K562 (cell line): ENCODE data around the gene NBDY. TPM values are rescaled to one million over a fixed set of nuclear protein-coding genes. Genes with fewer than 3 reads are reported as not detected.

Experiments used
- ATAC-seq: fragments of 200-7000 bp; cut with Tn5 transposase; 3 replicates; pipeline ENCODE4 v1.9.1; 2020; ENCODE audit warnings: moderate library complexity
- BruUV-seq: library from RNA; stranded (reverse); fragments of 400-500 nt; replicated peaks from 2 replicates; lab custom pipeline; 2021; lab: Mats Ljungman, UMichigan
- CTCF ChIA-PET: fragments of 300-600 bp; formaldehyde crosslinking; extraction: SDS; loops from one replicate; lab custom pipeline; 2021; ENCODE audit warnings: low intra/inter-chr PET ratio; lab: Yijun Ruan, JAX
- POLR2A ChIA-PET: fragments of 300-600, 350-650 bp; sonication (Branson Sonifier 250); formaldehyde crosslinking; extraction: SDS; loops from one replicate; lab custom pipeline; 2021; ENCODE audit warnings: antibody characterized with exemption, inconsistent platforms; lab: Yijun Ruan, JAX
- DNase-seq, 4 experiments: peaks; one replicate each; pipeline versions ENCODE4 v3.0.0 to v3.0.0-alpha.2; 2011 to 2018; ENCODE audit warnings: low spot score in 3 of 4, mixed read lengths in 3 of 4; ENCODE audit errors: extremely low read depth in 1 of 4
- FAIRE-seq: peaks from 2 replicates; lab custom pipeline; 2011; peaks lifted over from hg19 to GRCh38; lab: Jason Lieb, UNC
- H2AFZ ChIP-seq: 2 replicates; pipeline ENCODE4 v1.6.0; 2011; ENCODE audit warnings: low read depth, low read length, control low read depth, inconsistent platforms
- H3K27ac ChIP-seq: fragments of 200-600 bp; 3 replicates; pipeline ENCODE4 v1.8.0; 2011; ENCODE audit warnings: low read depth, mild to moderate bottlenecking, control low read depth, inconsistent platforms, low read length, moderate library complexity, mixed read lengths; ENCODE audit errors: extremely low read depth
- H3K27me3 ChIP-seq, 2 experiments: fragments of 300-600 bp in 1 of 2; 2 replicates in 1 of 2; 3 replicates in 1 of 2; pipeline versions ENCODE4 v1.6.0 to v1.8.0; 2011; ENCODE audit warnings: inconsistent platforms in 2 of 2, low read length in 2 of 2, mild to moderate bottlenecking in 1 of 2, mixed read lengths in 1 of 2, moderate library complexity in 1 of 2; ENCODE audit not compliant: control insufficient read depth in 2 of 2, insufficient read depth in 2 of 2
- H3K36me3 ChIP-seq: fragments of 300-600 bp; 3 replicates; pipeline ENCODE4 v1.8.0; 2011; ENCODE audit warnings: mild to moderate bottlenecking, low read length, inconsistent platforms; ENCODE audit not compliant: control insufficient read depth, insufficient read depth
- H3K4me1 ChIP-seq, 2 experiments: fragments of 200-600 bp in 1 of 2; replicated peaks in 1 of 2; 2 replicates in 1 of 2; 3 replicates in 1 of 2; pipeline versions ENCODE4 v1.5.1 to v1.8.0; 2011; ENCODE audit warnings: inconsistent platforms in 2 of 2, low read length in 2 of 2, mild to moderate bottlenecking in 1 of 2, mixed read lengths in 1 of 2, moderate library complexity in 1 of 2; ENCODE audit not compliant: control insufficient read depth in 2 of 2, insufficient read depth in 2 of 2
- H3K4me2 ChIP-seq: 2 replicates; pipeline ENCODE4 v1.6.1; 2011; ENCODE audit warnings: low read length, control low read depth, inconsistent platforms, mixed read lengths; ENCODE audit not compliant: insufficient read depth
- H3K4me3 ChIP-seq: fragments of 200-600 bp; sonication (generic), shearing (Covaris generic); 2 replicates; pipeline ENCODE4 v1.5.1; 2016; ENCODE audit warnings: control low read depth, inconsistent platforms
- H3K79me2 ChIP-seq: fragments of 200-600 bp; 3 replicates; pipeline ENCODE4 v1.8.0; 2011; ENCODE audit warnings: low read length, inconsistent platforms; ENCODE audit not compliant: control insufficient read depth, insufficient read depth
- H3K9ac ChIP-seq, 2 experiments: 2 replicates each; pipeline versions ENCODE4 v1.6.0 to v1.6.1; 2011; ENCODE audit warnings: low read depth in 2 of 2, low read length in 2 of 2, control low read depth in 1 of 2, inconsistent platforms in 1 of 2, mild to moderate bottlenecking in 1 of 2, mixed read lengths in 1 of 2; ENCODE audit not compliant: insufficient read depth in 1 of 2
- H3K9me1 ChIP-seq: one replicate; pipeline ENCODE4 v1.6.0; 2011; ENCODE audit warnings: inconsistent platforms, mild to moderate bottlenecking, low read length, moderate library complexity; ENCODE audit not compliant: control insufficient read depth, insufficient read depth
- H3K9me3 ChIP-seq: replicated peaks from 2 replicates; pipeline ENCODE4 v1.5.1; 2011; ENCODE audit warnings: low read depth, low read length, inconsistent platforms; ENCODE audit not compliant: control insufficient read depth, insufficient read depth
- H4K20me1 ChIP-seq: replicated peaks from 2 replicates; pipeline ENCODE4 v1.6.1; 2011; ENCODE audit warnings: low read length, inconsistent platforms, mixed read lengths; ENCODE audit not compliant: control insufficient read depth, insufficient read depth
- CBX3 ChIP-seq, 2 experiments: IDR thresholded peaks; 1 replicate in 1 of 2; 2 replicates in 1 of 2; pipeline ENCODE4 v1.6.1; 2012; ENCODE audit warnings: inconsistent platforms in 2 of 2, low read length in 2 of 2, borderline replicate concordance in 1 of 2, control low read depth in 1 of 2
- CCNT2 ChIP-seq: IDR thresholded peaks from 2 replicates; pipeline ENCODE4 v1.6.1; 2011; ENCODE audit warnings: borderline replicate concordance, low read depth, mild to moderate bottlenecking, moderate library complexity, mixed read lengths, low read length; ENCODE audit not compliant: insufficient read length; ENCODE audit errors: extremely low read depth
- HDGF ChIP-seq: fragments of 450-650 bp; IDR thresholded peaks from 2 replicates; pipeline ENCODE4 v1.6.1; 2016
- JUND ChIP-seq, 2 experiments: IDR thresholded peaks; 2 replicates in 1 of 2; 3 replicates in 1 of 2; pipeline ENCODE4 v1.6.1; 2011; ENCODE audit warnings: borderline replicate concordance in 2 of 2, low read depth in 2 of 2, low read length in 2 of 2, improper control_type of control experiment in 1 of 2, missing biosample characterization in 1 of 2, missing genetic modification characterization in 1 of 2, missing genetic modification reagents in 1 of 2
- KLF6 ChIP-seq: fragments of 250-450 bp; sonication (Bioruptor Pico); IDR thresholded peaks from 2 replicates; pipeline ENCODE4 v1.4.0; 2020; ENCODE audit warnings: mild to moderate bottlenecking, moderate library complexity, borderline replicate concordance
- MAFG ChIP-seq: fragments of 450-650 bp; conservative IDR thresholded peaks from 2 replicates; pipeline ENCODE4 v1.6.1; 2016; ENCODE audit warnings: missing genetic modification characterization, missing compliant biosample characterization
- PCBP1 ChIP-seq: fragments of 200-400 bp; formaldehyde crosslinking; IDR thresholded peaks from 2 replicates; pipeline ENCODE4 v1.6.1; 2018; ENCODE audit warnings: mild to moderate bottlenecking, low read depth, low read length; ENCODE audit not compliant: poor library complexity, severe bottlenecking
- RBM39 ChIP-seq: fragments of 200-400 bp; formaldehyde crosslinking; optimal IDR thresholded peaks from 2 replicates; pipeline ENCODE3; 2018; ENCODE audit warnings: low read depth, low read length
- TAF7 ChIP-seq: fragments of 450-650 bp; IDR thresholded peaks from 2 replicates; pipeline ENCODE4 v1.6.1; 2016; ENCODE audit warnings: missing genetic modification characterization, missing compliant biosample characterization
- TCF15 ChIP-seq: fragments of 250-450 bp; sonication (Bioruptor Pico); IDR thresholded peaks from 2 replicates; pipeline ENCODE4 v1.8.0; 2022; ENCODE audit warnings: moderate library complexity, mild to moderate bottlenecking, inconsistent platforms
- TEAD4 ChIP-seq, 2 experiments: sonication (generic) in 1 of 2; formaldehyde crosslinking in 1 of 2; IDR thresholded peaks; 2 replicates each; pipeline versions ENCODE4 v1.6.1 to v1.8.0; 2012 to 2022; ENCODE audit warnings: borderline replicate concordance in 1 of 2, inconsistent platforms in 1 of 2, low read length in 1 of 2, mild to moderate bottlenecking in 1 of 2, missing genetic modification reagents in 1 of 2
- VEZF1 ChIP-seq: fragments of 200-800 bp; sonication (Bioruptor generic); IDR thresholded peaks from 2 replicates; pipeline ENCODE4 v1.6.1; 2017; ENCODE audit warnings: missing genetic modification characterization, missing compliant biosample characterization
- ZC3H8 ChIP-seq: fragments of 450-650 bp; IDR thresholded peaks from 2 replicates; pipeline ENCODE4 v1.6.1; 2017
- ZKSCAN3 ChIP-seq: fragments of 250-450 bp; sonication (Bioruptor Pico); IDR thresholded peaks from 2 replicates; pipeline ENCODE4 v1.4.0; 2020
- ZNF766 ChIP-seq: fragments of 200-800 bp; sonication (Bioruptor generic); conservative IDR thresholded peaks from 2 replicates; pipeline ENCODE4 v1.6.1; 2016; ENCODE audit warnings: missing genetic modification characterization, missing compliant biosample characterization
- WGBS: fragments of 100-300 bp; shearing (Covaris generic); methylation state at CpG from one replicate; pipeline ENCODE4 v1.1.6; 2016; ENCODE audit warnings: low coverage, mixed read lengths; ENCODE audit not compliant: insufficient coverage; ENCODE audit errors: missing lambda C conversion rate; 5-methylcytosine and 5-hydroxymethylcytosine counted together
- in situ Hi-C: fragments of 300-500 bp; cut with MboI; formaldehyde crosslinking; loops from 4 replicates; pipeline ENCODE4 v1.15.0; 2018; ENCODE audit warnings: inconsistent platforms, mixed read lengths
- intact Hi-C: fragments of 100-400 bp; cut with micrococcal nuclease; formaldehyde crosslinking; loops from 2 replicates; pipeline ENCODE4 v1.14.2; 2022
- polyA plus RNA-seq, 8 experiments: library from polyadenylated mRNA; depleted of rRNA in 4 of 8; stranded (reverse) in 5 of 8; unstranded in 3 of 8; fragments of >200 nt; fragmentation: Nextera tagmentation in 2 of 8; fragmentation: Illumina TruSeq in 1 of 8; extraction: Ambion mirVana in 2 of 8; extraction: Trizol in 1 of 8; gene quantifications; 2 replicates each; pipeline versions ENCODE4 v1.2.1 to v1.2.3, GENCODE V29; 2011 to 2014; ENCODE audit warnings: inconsistent platforms in 1 of 8, missing spikeins in 1 of 8
- total RNA-seq, 7 experiments: library from RNA; depleted of rRNA in 6 of 7; stranded (reverse); fragments of >200 nt in 6 of 7; fragmentation: Illumina TruSeq in 2 of 7; extraction: Trizol in 2 of 7; gene quantifications; 2 replicates each; pipeline versions ENCODE4 v1.2.1 to v1.2.3, GENCODE V29; 2011 to 2021; ENCODE audit warnings: low replicate concordance in 1 of 7
- TF ChIP-seq, protein P1 (sequence below): fragments of 250-450 bp; sonication (Bioruptor Pico); IDR thresholded peaks from 2 replicates; pipeline ENCODE4 v1.4.0; 2020; ENCODE audit warnings: mild to moderate bottlenecking, moderate library complexity

The NBDY gene
- total and polyA plus RNA-seq, 9 of the 15 experiments (the other 6 are each of a cell fraction or from before 2014, with no cell fraction given): 1.00 to 24.7 (median 7.0) TPM

DNA sequence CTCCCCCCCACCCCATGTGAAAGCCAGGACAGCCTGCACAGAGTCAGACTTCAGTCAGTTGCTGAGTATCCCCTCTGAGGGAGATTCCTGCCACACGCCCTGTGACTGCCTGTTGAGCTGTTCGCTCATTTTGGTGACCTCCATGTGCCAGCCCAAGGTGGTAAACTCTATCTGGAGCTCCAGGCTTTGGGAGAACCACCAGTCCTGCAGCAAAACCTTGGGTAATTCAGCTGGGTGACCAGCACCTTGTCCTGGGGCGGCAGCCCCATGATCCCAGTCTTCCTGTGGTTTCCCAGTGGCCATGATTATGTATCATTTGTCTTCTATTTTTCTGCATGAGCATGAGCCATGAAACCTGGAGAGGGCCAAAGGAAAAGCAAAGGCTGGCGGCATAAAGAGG, 73.4 kb downstream of the NBDY start:
- Histone ChIP-seq H3K27me3 (no peaks in the 10 kb centered on the region), H3K79me2 (no peaks in the 10 kb centered on the region), H3K9me3 (no peaks in the 10 kb centered on the region), H3K4me2 (no peak overlapping the region), H3K36me3 (no peaks in the 10 kb centered on the region), H3K4me1 (peaks cover 0 to 3% of the 10 kb centered on the region in 2 experiments; a peak in 1 of 5 replicates), H3K4me3 (no peak overlapping the region), H3K27ac (no peak overlapping the region), H3K9ac (no peak overlapping the region), H2AFZ (no peak overlapping the region), H4K20me1 (no peaks in the 10 kb centered on the region), H3K9me1 (no peaks in the 10 kb centered on the region)
- ChIA-PET POLR2A (no interaction called here), CTCF (interaction anchor here (1.5 kb wide), 1 partner anchor 176 kb away, joined by 5 read pairs; no protein-coding TSS in a partner anchor)
- ATAC-seq: no peak
- intact Hi-C loops: no loop called here
- BruUV-seq: no TSS peak
- TF ChIP-seq KLF6 (CRISPR knock-in tag) (no peak), CCNT2 (no peak), ZC3H8 (no peak), TCF15 (CRISPR knock-in tag) (no peak), ZNF766 (no peak), MAFG (tag) (no peak), CBX3 (IDR thresholded peaks at IDR 0.05; ENCODE audit: borderline replicate concordance in 1 of 2, low read length in 2 of 2) (no peak), TEAD4 (IDR thresholded peaks at IDR 0.05; ENCODE audit: low read length) (no peak), TEAD4 (CRISPR knock-in tag; IDR thresholded peaks at IDR 0.05; ENCODE audit: borderline replicate concordance) (no peak), HDGF (no peak), PCBP1 (no peak), RBM39 (no peak), TAF7 (tag) (no peak), JUND (IDR thresholded peaks at IDR 0.05; ENCODE audit: borderline replicate concordance, low read depth, low read length) (no peak), JUND (tag; IDR thresholded peaks at IDR 0.05; ENCODE audit: borderline replicate concordance, low read depth, low read length) (no peak), VEZF1 (CRISPR knock-in tag) (no peak), ZKSCAN3 (CRISPR knock-in tag) (no peak)
- TF ChIP-seq, protein P1, sequence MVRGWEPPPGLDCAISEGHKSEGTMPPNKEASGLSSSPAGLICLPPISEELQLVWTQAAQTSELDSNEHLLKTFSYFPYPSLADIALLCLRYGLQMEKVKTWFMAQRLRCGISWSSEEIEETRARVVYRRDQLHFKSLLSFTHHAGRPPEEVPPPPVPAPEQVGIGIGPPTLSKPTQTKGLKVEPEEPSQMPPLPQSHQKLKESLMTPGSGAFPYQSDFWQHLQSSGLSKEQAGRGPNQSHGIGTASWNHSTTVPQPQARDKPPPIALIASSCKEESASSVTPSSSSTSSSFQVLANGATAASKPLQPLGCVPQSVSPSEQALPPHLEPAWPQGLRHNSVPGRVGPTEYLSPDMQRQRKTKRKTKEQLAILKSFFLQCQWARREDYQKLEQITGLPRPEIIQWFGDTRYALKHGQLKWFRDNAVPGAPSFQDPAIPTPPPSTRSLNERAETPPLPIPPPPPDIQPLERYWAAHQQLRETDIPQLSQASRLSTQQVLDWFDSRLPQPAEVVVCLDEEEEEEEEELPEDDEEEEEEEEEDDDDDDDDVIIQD (CRISPR knock-in tag): no peak
- in situ Hi-C loops: no loop called here
- FAIRE-seq: no peak
- 31% methylated on average over 2 of the region's 4 CpGs for WGBS
- no peak for DNase-seq
